ENCODE measurements around the gene ZNF644.
"Not testable (repeated sequence)": the region's sequence is repeated elsewhere in the genome, so short reads cannot be mapped to it uniquely, and the experiment has no call there.

ZNF644 gene

GRCh38 chr1:90925928-90926869, 95.6 kb downstream of the ZNF644 start:
- DNase-seq (ENCODE audit: low spot score), result no peak

- DNase-seq (ENCODE audit: low spot score), result no peak
Measured at GRCh38 chr1:90924982-90925381, 96.9 kb downstream of the ZNF644 start.

GRCh38 chr1:90922996-90923395, 98.8 kb downstream of the ZNF644 start:
- DNase-seq (ENCODE audit: low spot score), result no peak

GRCh38 chr1:90922202-90922601, 99.6 kb downstream of the ZNF644 start:
- DNase-seq (ENCODE audit: low spot score), result no peak

DNA sequence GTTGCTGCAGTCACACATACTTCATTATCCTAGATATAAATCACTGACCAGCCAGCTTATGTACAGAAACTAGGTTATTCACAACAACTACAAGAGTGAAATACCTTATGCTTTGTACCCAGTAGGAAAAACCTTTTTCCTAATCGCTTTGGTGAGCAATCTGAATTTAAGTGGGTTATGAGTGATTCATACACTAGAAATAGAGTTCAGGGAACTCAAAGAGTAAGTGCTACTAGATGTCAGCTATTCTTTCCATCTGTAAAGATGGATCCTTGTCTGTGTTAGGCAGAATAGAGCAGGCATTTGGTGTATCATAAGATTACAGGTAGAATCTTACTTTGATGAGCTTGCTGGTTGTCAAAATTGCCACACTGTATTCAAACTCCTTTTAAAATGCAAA, 101.9 kb downstream of the ZNF644 start:
- DNase-seq (ENCODE audit: low spot score), result no peak

DNA sequence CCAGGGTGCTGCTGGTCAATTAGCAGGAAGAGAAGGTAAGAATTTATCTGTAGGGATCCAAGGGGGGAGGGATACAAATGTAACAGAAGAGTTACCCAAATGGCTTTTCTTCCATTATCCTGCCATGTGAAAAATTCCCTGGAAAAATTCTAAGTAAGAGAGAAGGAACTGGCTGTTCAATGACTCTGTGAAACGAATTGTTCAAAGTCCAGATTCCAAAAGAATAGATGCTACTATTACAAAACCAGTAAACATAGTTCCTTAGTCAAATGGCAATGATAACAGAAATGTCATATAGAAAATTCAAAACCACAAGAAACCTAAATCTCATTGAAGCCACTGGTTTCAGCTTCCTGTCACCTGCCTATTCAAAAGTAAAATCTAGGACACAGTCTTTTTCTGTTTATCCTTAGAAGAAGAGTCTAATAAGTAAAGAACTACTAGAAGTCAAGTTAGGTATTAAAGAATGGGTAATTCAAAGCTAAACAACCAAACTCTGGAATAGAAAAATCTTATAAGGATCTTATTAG, 102.6 kb downstream of the ZNF644 start:
- no peak for DNase-seq (ENCODE audit: low spot score)

- DNase-seq (ENCODE audit: low spot score), result no peak
Measured at GRCh38 chr1:90911353-90911752, 110.5 kb downstream of the ZNF644 start.

- no peak for DNase-seq (ENCODE audit: low spot score)
Measured at GRCh38 chr1:90902672-90903071, 119.2 kb downstream of the ZNF644 start.

DNA sequence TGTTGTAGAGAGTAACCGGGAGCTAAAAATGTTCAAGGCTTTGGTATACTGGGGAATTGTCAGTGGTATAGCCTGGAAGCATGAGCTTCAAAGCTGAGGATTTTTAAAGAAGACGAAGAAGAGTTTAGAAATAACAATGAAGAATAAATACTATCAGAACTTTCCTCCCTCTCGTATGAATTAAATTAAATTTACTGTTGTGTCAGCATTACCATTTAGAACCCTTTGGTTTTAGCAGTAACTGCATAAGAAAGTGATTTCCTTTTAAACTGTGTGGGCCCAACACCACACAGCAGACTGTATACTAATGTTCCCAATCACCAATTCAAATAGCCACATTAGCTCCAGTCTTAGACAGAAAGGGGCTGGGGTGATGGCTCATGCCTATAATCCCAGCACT, 122.6 kb downstream of the ZNF644 start:
- DNase-seq (ENCODE audit: low spot score), result no peak

DNA sequence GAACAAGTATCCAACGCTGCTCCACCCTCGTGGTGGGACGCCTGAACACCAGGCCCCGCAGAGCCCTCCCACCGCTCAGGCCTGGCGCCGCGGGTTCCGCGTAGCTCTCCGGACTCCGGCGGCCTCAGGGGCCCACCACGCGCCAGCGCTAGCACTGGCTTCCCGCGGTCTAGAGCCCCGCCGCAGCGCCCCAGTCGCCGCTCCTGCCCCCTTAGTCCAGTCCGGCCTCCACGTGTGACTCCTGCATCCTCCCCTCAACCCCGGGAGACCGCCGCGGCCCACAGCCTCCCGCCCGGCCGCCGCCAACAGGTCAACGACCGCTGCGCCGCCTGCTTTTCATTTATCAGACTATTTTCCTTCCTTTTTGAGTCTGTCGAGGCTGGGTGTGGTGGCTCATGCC, 128.2 kb downstream of the ZNF644 start:
- DNase-seq (ENCODE audit: low spot score), result not testable (repeated sequence)

- not testable (repeated sequence) for DNase-seq (ENCODE audit: low spot score)
Measured at GRCh38 chr1:90892884-90893283, 129.0 kb downstream of the ZNF644 start.

DNA sequence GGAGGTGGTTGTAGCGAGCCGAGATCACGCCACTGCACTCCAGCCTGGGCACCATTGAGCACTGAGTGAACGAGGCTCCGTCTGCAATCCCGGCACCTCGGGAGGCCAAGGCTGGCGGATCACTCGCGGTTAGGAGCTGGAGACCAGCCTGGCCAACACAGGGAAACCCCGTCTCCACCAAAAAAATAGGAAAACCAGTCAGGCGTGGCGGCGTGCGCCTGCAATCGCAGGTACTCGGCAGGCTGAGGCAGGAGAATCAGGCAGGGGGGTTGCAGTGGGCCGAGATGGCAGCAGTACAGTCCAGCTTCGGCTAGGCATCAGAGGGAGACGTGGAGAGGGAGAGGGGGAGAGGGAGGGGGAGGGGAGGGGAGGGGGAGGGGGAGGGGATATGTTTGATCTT, 129.6 kb downstream of the ZNF644 start:
- DNase-seq (ENCODE audit: low spot score), result not testable (repeated sequence)

- not testable (repeated sequence) for DNase-seq (ENCODE audit: low spot score)
Measured at GRCh38 chr1:90891756-90892155, 130.1 kb downstream of the ZNF644 start.

- DNase-seq (ENCODE audit: low spot score), result no peak
Measured at GRCh38 chr1:90882221-90882620, 139.6 kb downstream of the ZNF644 start.

GRCh38 chr1:90881034-90881433, 140.8 kb downstream of the ZNF644 start:
- DNase-seq (ENCODE audit: low spot score), result no peak

- DNase-seq (ENCODE audit: low spot score), result no peak
Measured at GRCh38 chr1:90879281-90879680, 142.6 kb downstream of the ZNF644 start.

DNA sequence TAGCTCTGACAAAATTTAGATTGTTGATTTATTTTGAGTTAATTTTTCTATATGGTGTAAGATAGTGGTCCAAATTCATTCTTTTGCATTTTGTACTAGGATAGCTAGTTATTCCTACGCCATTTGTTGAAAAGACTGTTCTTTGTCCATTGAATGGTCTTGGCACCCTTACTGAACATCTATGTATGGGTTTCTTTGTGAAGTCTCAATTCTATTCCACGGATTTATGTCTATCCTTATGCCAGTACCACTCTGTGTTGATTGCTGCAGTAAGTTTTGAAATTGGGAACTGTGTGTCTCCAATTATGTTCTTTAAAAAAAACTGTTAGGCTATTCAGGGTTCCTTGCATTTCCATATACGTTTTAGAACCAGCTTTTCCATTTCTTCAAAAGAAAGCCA, 145.7 kb downstream of the ZNF644 start:
- no peak for DNase-seq (ENCODE audit: low spot score)

All from CD4-positive, alpha-beta T cell treated with Interleukin-15 for 4 hours (primary cell).